GM12878 (cell line): ENCODE results near the gene TDRKH. TPM values are rescaled to one million over a fixed set of nuclear protein-coding genes. Genes with fewer than 3 reads are reported as not detected.

ENCODE experiments used
- ATAC-seq: fragments of 200-7000 bp; cut with Tn5 transposase; 3 replicates; pipeline ENCODE4 v1.9.1; 2020; ENCODE audit warnings: mild to moderate bottlenecking, moderate library complexity
- BruUV-seq: library from RNA; stranded (reverse); fragments of 400-500 nt; replicated peaks from 2 replicates; lab custom pipeline; 2021; lab: Mats Ljungman, UMichigan
- CTCF ChIA-PET: fragments of 300-600 bp; sonication (Branson Sonifier 250); formaldehyde crosslinking; extraction: SDS; loops from one replicate; lab custom pipeline; 2021; ENCODE audit warnings: inconsistent platforms; lab: Yijun Ruan, JAX
- POLR2A ChIA-PET: fragments of 350-600 bp; formaldehyde crosslinking; extraction: SDS; loops from one replicate; lab custom pipeline; 2021; ENCODE audit warnings: inconsistent platforms; lab: Charles Lee
- RAD21 ChIA-PET: fragments of 300-600 bp; sonication (Branson Sonifier 250); formaldehyde crosslinking; loops from one replicate; lab custom pipeline; 2023; ENCODE audit warnings: antibody characterized with exemption; ENCODE audit not compliant: unreplicated experiment; lab: Charles Lee
- SMC1A ChIA-PET: fragments of 300-600 bp; sonication (Branson Sonifier 250); formaldehyde crosslinking; loops from one replicate; lab custom pipeline; 2023; ENCODE audit not compliant: unreplicated experiment, uncharacterized antibody; lab: Charles Lee
- DNase-seq: peaks from one replicate; pipeline ENCODE4 v3.0.0-alpha.2; 2011; ENCODE audit warnings: low read depth, low spot score
- FAIRE-seq: peaks from 3 replicates; lab custom pipeline; 2011; peaks lifted over from hg19 to GRCh38; lab: Jason Lieb, UNC
- H2AFZ ChIP-seq: 2 replicates; pipeline ENCODE4 v1.6.0; 2011; ENCODE audit warnings: low read depth, low read length, control low read depth; ENCODE audit not compliant: control insufficient read depth
- H3K27ac ChIP-seq: 2 replicates; pipeline ENCODE4 v1.5.1; 2011; ENCODE audit warnings: control low read depth; ENCODE audit not compliant: control insufficient read depth, insufficient read depth
- H3K27me3 ChIP-seq, 2 experiments: replicated peaks in 1 of 2; 2 replicates each; pipeline versions ENCODE4 v1.6.0 to v1.6.1; 2011; ENCODE audit warnings: low read length in 1 of 2; ENCODE audit not compliant: control insufficient read depth in 2 of 2, insufficient read depth in 2 of 2
- H3K36me3 ChIP-seq, 2 experiments: 2 replicates each; pipeline ENCODE4 v1.5.1; 2011; ENCODE audit warnings: low read length in 1 of 2; ENCODE audit not compliant: control insufficient read depth in 2 of 2, insufficient read depth in 2 of 2
- H3K4me1 ChIP-seq: 2 replicates; pipeline ENCODE4 v1.6.1; 2011; ENCODE audit warnings: mild to moderate bottlenecking, low read length, moderate library complexity, mixed read lengths; ENCODE audit not compliant: control insufficient read depth, insufficient read depth
- H3K4me2 ChIP-seq: 2 replicates; pipeline ENCODE4 v1.6.0; 2011; ENCODE audit warnings: control low read depth; ENCODE audit not compliant: control insufficient read depth, insufficient read depth
- H3K4me3 ChIP-seq: fragments of 200-600 bp; sonication (generic); 2 replicates; pipeline ENCODE4 v1.5.1; 2016
- H3K79me2 ChIP-seq: 2 replicates; pipeline ENCODE4 v1.6.0; 2011; ENCODE audit warnings: low read length; ENCODE audit not compliant: control insufficient read depth, insufficient read depth
- H3K9ac ChIP-seq: 2 replicates; pipeline ENCODE4 v1.8.0; 2011; ENCODE audit warnings: low read length, control low read depth, mixed read lengths; ENCODE audit not compliant: control insufficient read depth, insufficient read depth
- H3K9me3 ChIP-seq: replicated peaks from 3 replicates; pipeline ENCODE4 v1.5.1; 2011; ENCODE audit warnings: mild to moderate bottlenecking, low read length; ENCODE audit not compliant: control insufficient read depth, insufficient read depth
- H4K20me1 ChIP-seq: 2 replicates; pipeline ENCODE4 v1.6.0; 2011; ENCODE audit not compliant: control insufficient read depth, insufficient read depth
- DPF2 ChIP-seq: fragments of 450-650 bp; IDR thresholded peaks from 2 replicates; pipeline ENCODE4 v1.6.1; 2017; ENCODE audit warnings: mild to moderate bottlenecking
- E2F8 ChIP-seq: fragments of 450-650 bp; IDR thresholded peaks from 2 replicates; pipeline ENCODE4 v1.6.1; 2018; ENCODE audit warnings: mild to moderate bottlenecking, low read depth, moderate library complexity; ENCODE audit not compliant: partially characterized antibody
- RAD51 ChIP-seq: fragments of 450-650 bp; IDR thresholded peaks from 2 replicates; pipeline ENCODE4 v1.6.1; 2016; ENCODE audit warnings: moderate library complexity, mild to moderate bottlenecking, inconsistent platforms
- RCOR1 ChIP-seq: conservative IDR thresholded peaks from 2 replicates; pipeline ENCODE4 v1.6.1; 2012; ENCODE audit warnings: low read depth, low read length, improper control_type of control experiment
- USF1 ChIP-seq: IDR thresholded peaks from 2 replicates; pipeline ENCODE4 v1.6.1; 2011; ENCODE audit warnings: borderline replicate concordance, low read depth, mild to moderate bottlenecking, moderate library complexity, mixed read lengths, low read length; ENCODE audit not compliant: insufficient read depth; ENCODE audit errors: extremely low read length
- WGBS: methylation state at CpG from one replicate; pipeline ENCODE4 v1.1.6; 2016; ENCODE audit warnings: low lambda C conversion rate; ENCODE audit not compliant: insufficient replicate concordance, insufficient coverage; ENCODE audit errors: missing lambda C conversion rate; 5-methylcytosine and 5-hydroxymethylcytosine counted together
- in situ Hi-C: fragments of 300-500 bp; cut with MboI; formaldehyde crosslinking; loops from 9 replicates; pipeline ENCODE4 v1.14.3; 2018; ENCODE audit warnings: mixed read lengths
- intact Hi-C: fragments of 100-400 bp; cut with micrococcal nuclease; formaldehyde crosslinking; loops from one replicate; pipeline ENCODE4 v1.14.2; 2022; ENCODE audit not compliant: unreplicated experiment
- polyA plus RNA-seq, 11 experiments: library from polyadenylated mRNA; depleted of rRNA in 4 of 11; unstranded in 6 of 11; stranded (reverse) in 5 of 11; fragments of >200 nt; fragmentation: Nextera tagmentation in 4 of 11; fragmentation: Illumina TruSeq in 1 of 11; extraction: Ambion mirVana in 4 of 11; extraction: Trizol in 1 of 11; gene quantifications; 1 replicate in 1 of 11; 2 replicates in 10 of 11; pipeline versions ENCODE4 v1.2.1 to v1.2.3, GENCODE V29; 2011 to 2016; ENCODE audit warnings: inconsistent platforms in 2 of 11, missing spikeins in 2 of 11, low read depth in 1 of 11
- total RNA-seq, 4 experiments: library from RNA; depleted of rRNA in 3 of 4; stranded (reverse); fragments of >200 nt in 3 of 4; fragmentation: Illumina TruSeq in 1 of 4; extraction: Trizol in 1 of 4; gene quantifications; 2 replicates each; pipeline versions ENCODE4 v1.2.1 to v1.2.3, GENCODE V29; 2013 to 2021
- TF ChIP-seq, protein P1 (sequence below): IDR thresholded peaks from 2 replicates; pipeline ENCODE4 v1.6.1; 2012; ENCODE audit warnings: low read depth, low read length, improper control_type of control experiment

The TDRKH gene
- total and polyA plus RNA-seq, 10 of the 15 experiments (the other 5 are each of a cell fraction or from before 2014, with no cell fraction given): 1.3 to 8.4 (median 2.9) TPM

GRCh38 chr1:151813271-151813977 is 23.1 kb upstream of the TDRKH start:
- FAIRE-seq: no peak
- ChIA-PET RAD21 (no interaction called here), SMC1A (no interaction called here), CTCF (interaction anchor here (1.2 kb wide), 1 partner anchor 220 kb away, joined by 3 read pairs; no protein-coding TSS in a partner anchor)
- no TSS peak for BruUV-seq
- no peak overlapping the region for H2AFZ ChIP-seq
- in situ Hi-C loops (no loop called here), intact Hi-C loops (no loop called here)
- 50% methylated on average over 12 of the region's 12 CpGs for WGBS
- H3K4me1 ChIP-seq: no peaks in the 10 kb centered on the region
- H3K79me2 ChIP-seq: no peaks in the 10 kb centered on the region
- H3K27me3 ChIP-seq: peaks cover 0 to 4% of the 10 kb centered on the region in 2 experiments; a peak in 2 of 4 replicates
- no peak overlapping the region for H3K27ac ChIP-seq
- H3K36me3 ChIP-seq: no peaks in the 10 kb centered on the region
- TF ChIP-seq RAD51: no peak
- TF ChIP-seq, protein P1, sequence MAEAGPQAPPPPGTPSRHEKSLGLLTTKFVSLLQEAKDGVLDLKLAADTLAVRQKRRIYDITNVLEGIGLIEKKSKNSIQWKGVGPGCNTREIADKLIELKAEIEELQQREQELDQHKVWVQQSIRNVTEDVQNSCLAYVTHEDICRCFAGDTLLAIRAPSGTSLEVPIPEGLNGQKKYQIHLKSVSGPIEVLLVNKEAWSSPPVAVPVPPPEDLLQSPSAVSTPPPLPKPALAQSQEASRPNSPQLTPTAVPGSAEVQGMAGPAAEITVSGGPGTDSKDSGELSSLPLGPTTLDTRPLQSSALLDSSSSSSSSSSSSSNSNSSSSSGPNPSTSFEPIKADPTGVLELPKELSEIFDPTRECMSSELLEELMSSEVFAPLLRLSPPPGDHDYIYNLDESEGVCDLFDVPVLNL: no peak
- no peak for TF ChIP-seq USF1
- TF ChIP-seq E2F8: no peak
- no peak for TF ChIP-seq DPF2
- no peak for TF ChIP-seq RCOR1
- TF ChIP-seq, all 136 proteins: peak for 0
- DNase-seq (no peak), ATAC-seq (no peak)
- Histone ChIP-seq H3K4me3 (no peak overlapping the region), H3K9me3 (no peaks in the 10 kb centered on the region), H4K20me1 (no peaks in the 10 kb centered on the region), H3K4me2 (no peak overlapping the region), H3K9ac (no peak overlapping the region)
- POLR2A ChIA-PET: no interaction called here
